ENCODE results near the gene KDM7A.

KDM7A gene

DNA sequence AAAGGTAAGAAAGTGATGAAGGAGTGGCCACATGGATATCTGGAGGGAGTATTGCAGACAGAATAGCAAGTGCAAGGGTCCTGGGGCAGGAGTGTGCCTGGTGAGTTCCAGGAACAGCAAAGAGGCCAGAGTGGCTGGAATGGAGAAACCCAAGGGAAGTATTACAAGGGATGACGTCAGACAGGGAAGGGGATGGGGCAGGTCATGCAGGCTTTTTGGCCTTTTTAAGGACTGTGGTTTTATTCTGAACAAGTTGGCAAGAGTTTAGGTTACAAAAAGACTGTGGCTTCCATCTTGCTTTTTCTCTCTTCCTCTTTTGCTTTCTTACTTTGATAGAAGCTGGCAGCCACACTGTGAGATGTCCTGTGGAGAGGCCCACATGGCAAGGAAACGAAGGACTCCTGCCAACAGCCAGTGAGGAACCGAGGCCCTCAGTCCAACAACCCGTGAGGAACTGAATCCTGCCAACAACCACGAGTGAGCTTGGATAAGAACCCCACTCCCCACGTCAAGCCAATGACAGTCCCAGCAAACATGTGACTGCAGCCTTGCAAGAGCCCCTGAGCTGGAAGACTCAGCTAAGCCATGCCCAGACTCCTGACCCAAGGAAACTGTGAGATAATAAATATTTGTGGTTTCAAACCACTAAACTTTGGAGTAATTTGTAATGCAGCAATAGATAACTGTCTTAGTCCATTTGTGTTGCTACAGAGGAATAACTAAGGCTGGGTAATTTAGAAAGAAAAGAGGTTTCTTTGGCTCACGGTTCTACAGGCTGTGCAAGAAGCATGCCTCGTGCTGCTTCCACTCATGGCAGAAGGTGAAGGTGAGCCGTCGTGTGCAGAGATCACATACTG is 19.8 kb upstream of the KDM7A start:
- Histone ChIP-seq H4K20me1 (no peaks in the 10 kb centered on the region), H3K9me3 (replicated peaks in 1 of 11) (peaks cover 0 to 24% (median 12%) of the 10 kb centered on the region in 11 experiments; a peak in 11 of 22 replicates), H3K4me3 (no peak overlapping the region), H3K4me2 (peak overlapping the region in 4 of 11 experiments; percentile 6 to 31 (median 16); a peak in 3 of 22 replicates), H3K27me3 (no peaks in the 10 kb centered on the region), H3K9ac (no peak overlapping the region), H3K27ac (peak overlapping the region in 2 of 11 experiments; percentile 9 to 38; a peak in 2 of 22 replicates), H3K36me3 (no peaks in the 10 kb centered on the region), H3K4me1 (peaks cover 0 to 26% (median 13%) of the 10 kb centered on the region in 10 experiments; a peak in 12 of 20 replicates)
- no peak for TF ChIP-seq Cebpa-rat (IDR thresholded peaks at IDR 0.05)

DNA sequence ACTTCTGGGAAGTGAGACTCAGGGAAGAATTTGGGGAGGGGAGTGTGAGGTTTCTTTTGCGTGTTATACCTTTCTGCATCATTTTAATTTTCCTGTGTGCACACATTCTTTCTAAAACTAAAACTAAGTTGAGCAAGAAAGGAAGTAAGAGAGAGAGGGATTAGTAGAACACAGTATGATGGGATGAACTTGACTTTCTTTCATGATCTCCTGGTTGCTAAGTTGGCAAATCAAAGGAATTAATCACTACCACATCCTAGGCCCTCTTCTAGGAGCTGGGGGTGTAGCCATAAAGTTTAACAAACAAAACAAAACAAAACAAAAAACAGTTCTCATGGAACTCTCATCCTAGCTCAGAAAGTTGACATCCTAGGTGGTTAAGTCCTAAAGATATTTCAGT is 19.1 kb upstream of the KDM7A start:
- no peak for TF ChIP-seq Cebpa-rat (IDR thresholded peaks at IDR 0.05)
- H3K9me3 ChIP-seq (replicated peaks in 1 of 11): peaks cover 0 to 24% (median 12%) of the 10 kb centered on the region in 11 experiments; a peak in 11 of 22 replicates
- H3K4me1 ChIP-seq: peaks cover 0 to 26% (median 13%) of the 10 kb centered on the region in 10 experiments; a peak in 12 of 20 replicates
- no peak overlapping the region for H3K27ac ChIP-seq
- H3K36me3 ChIP-seq: no peaks in the 10 kb centered on the region
- H3K4me2 ChIP-seq: peak overlapping the region in 3 of 11 experiments; percentile 6 to 18 (median 13); a peak in 2 of 22 replicates
- no peak overlapping the region for H3K9ac ChIP-seq
- no peaks in the 10 kb centered on the region for H3K27me3 ChIP-seq
- H3K4me3 ChIP-seq: no peak overlapping the region
- no peaks in the 10 kb centered on the region for H4K20me1 ChIP-seq

DNA sequence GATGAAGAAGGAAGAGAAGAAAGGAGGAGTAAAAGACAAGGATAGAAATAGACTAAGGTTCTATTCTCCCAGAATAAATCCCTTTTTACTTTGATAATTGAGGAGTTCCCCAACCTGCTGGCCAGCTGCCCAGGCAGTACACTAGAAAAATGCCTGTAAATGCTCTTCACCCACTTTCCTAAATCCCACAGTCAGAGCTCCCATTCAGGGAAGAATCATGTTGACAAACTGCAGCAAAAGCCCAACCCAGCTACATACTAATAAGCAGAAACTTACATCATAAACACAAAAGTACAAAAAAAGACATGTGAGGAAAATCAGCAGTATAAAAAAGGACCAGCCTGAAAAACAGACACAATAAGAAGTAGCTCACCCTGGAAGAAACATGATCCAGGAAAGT is 15.8 kb upstream of the KDM7A start:
- Histone ChIP-seq H3K4me1 (peaks cover 0 to 26% (median 13%) of the 10 kb centered on the region in 10 experiments; a peak in 13 of 20 replicates), H3K4me2 (0 out of 22 replicates have a peak overlapping the region, but pooled peaks of 2 of the 11 experiments have one; percentile 2 to 6), H4K20me1 (no peaks in the 10 kb centered on the region), H3K9ac (no peak overlapping the region), H3K27me3 (no peaks in the 10 kb centered on the region), H3K27ac (no peak overlapping the region), H3K9me3 (replicated peaks in 1 of 11) (peaks cover 0 to 24% (median 12%) of the 10 kb centered on the region in 11 experiments; a peak in 11 of 22 replicates), H3K4me3 (no peak overlapping the region), H3K36me3 (no peaks in the 10 kb centered on the region)
- TF ChIP-seq Cebpa-rat (IDR thresholded peaks at IDR 0.05): no peak

DNA sequence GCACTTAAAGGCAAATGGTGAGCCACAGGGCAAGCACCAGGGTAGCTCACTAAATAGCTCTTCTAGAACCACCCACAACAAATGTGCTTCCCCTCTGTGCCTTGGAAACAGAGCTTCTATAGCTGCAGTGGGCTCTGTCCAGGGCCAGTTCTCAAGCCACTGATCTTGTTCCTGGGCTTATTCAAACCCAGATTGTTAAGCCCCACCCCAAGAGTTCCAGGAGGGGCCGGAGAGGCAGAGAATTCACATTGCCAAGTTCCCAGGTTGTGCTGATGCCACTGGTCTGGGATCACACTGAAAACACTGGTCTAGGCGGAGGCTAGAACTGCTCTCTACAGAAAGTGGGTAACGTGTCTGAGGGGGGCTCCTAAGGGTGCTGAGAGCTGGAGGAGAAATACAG is 15.4 kb upstream of the KDM7A start:
- H3K9me3 ChIP-seq (replicated peaks in 1 of 11): peaks cover 0 to 22% (median 11%) of the 10 kb centered on the region in 11 experiments; a peak in 11 of 22 replicates
- no peak overlapping the region for H3K4me3 ChIP-seq
- H3K27me3 ChIP-seq: no peaks in the 10 kb centered on the region
- H3K9ac ChIP-seq: no peak overlapping the region
- H3K27ac ChIP-seq: no peak overlapping the region
- H3K4me1 ChIP-seq: peaks cover 0 to 26% (median 13%) of the 10 kb centered on the region in 10 experiments; a peak in 13 of 20 replicates
- H4K20me1 ChIP-seq: no peaks in the 10 kb centered on the region
- no peak for TF ChIP-seq Cebpa-rat (IDR thresholded peaks at IDR 0.05)
- peak overlapping the region in 2 of 11 experiments; percentile 2 to 6; a peak in 1 of 22 replicates for H3K4me2 ChIP-seq
- no peaks in the 10 kb centered on the region for H3K36me3 ChIP-seq

DNA sequence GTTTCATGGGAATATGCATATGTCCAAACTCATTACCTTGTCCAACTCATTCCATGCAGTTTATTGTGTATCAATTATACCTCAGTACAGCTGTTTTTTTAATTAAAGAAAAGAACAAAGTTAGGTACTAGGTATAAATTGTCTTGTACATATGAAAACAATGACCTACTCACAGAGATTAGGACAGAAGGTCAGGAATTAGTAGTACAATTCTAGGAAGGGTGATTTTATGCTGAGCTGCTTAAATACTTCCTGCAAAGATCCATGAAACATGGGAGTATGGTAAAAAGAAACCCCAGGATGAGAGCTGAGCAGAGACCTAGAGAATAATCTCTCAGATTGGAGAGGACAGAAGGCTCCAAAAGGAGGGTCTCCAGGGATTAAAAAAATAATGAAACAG is 13.8 kb upstream of the KDM7A start:
- Histone ChIP-seq H3K4me1 (peaks cover 0 to 14% (median 6%) of the 10 kb centered on the region in 10 experiments; a peak in 11 of 20 replicates), H4K20me1 (no peaks in the 10 kb centered on the region), H3K9ac (no peak overlapping the region), H3K27me3 (no peaks in the 10 kb centered on the region), H3K4me3 (no peak overlapping the region), H3K36me3 (no peaks in the 10 kb centered on the region), H3K4me2 (no peak overlapping the region), H3K27ac (no peak overlapping the region), H3K9me3 (replicated peaks in 1 of 11) (peaks cover 0 to 6% (median 0%) of the 10 kb centered on the region in 11 experiments; a peak in 3 of 22 replicates)
- TF ChIP-seq Cebpa-rat (IDR thresholded peaks at IDR 0.05): no peak

DNA sequence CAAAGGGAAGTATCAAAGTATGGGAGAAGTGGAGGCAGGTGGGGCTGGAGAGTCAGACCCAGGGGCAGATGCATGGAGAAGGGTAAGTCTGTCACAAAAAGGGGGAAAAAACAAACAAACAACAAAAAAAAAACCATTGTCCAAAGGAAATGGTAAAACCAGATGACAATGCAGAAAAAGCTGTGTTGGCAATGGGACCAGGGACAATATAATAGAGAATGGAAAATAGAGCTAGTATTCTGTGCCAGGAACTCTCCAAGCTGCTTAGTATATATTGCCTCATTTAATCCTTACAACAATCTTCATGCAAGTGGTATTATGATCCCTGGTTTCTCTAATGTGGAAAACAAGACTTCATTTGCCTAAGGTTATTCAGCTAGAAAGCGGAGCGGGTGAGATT is 13.1 kb upstream of the KDM7A start:
- no peaks in the 10 kb centered on the region for H3K27me3 ChIP-seq
- no peaks in the 10 kb centered on the region for H4K20me1 ChIP-seq
- no peak for TF ChIP-seq Cebpa-rat (IDR thresholded peaks at IDR 0.05)
- H3K27ac ChIP-seq: no peak overlapping the region
- no peak overlapping the region for H3K9ac ChIP-seq
- H3K36me3 ChIP-seq: no peaks in the 10 kb centered on the region
- no peak overlapping the region for H3K4me3 ChIP-seq
- H3K4me2 ChIP-seq: peak overlapping the region in 1 of 11 experiments; percentile 11; a peak in 1 of 22 replicates
- no peaks in the 10 kb centered on the region for H3K9me3 ChIP-seq (replicated peaks in 1 of 11)
- H3K4me1 ChIP-seq: peaks cover 0 to 11% (median 2%) of the 10 kb centered on the region in 10 experiments; a peak in 10 of 20 replicates

DNA sequence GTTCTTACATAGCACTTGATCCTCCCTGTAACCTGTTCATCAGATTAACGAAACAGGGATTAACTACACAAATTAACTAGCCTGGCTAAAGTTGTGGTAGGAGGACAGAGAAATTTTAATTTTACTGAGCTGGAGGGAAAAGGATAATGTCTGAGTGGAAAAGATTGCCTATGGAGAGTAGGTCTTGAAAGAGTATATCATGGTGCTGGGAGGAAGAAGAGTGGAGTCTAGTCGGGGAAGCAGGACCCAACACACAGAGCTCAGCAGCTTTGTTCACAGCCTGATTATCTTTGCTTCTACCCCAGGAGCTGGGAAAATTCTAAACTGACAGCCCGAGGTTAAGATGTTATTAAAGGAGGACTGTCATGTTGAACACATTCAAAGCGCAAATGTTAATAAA is 6.1 kb upstream of the KDM7A start:
- Histone ChIP-seq H3K9me3 (replicated peaks in 1 of 11) (peaks cover 0 to 15% (median 0%) of the 10 kb centered on the region in 11 experiments; a peak in 10 of 22 replicates), H3K27me3 (peaks cover 0 to 4% (median 0%) of the 10 kb centered on the region in 11 experiments; a peak in 1 of 22 replicates), H3K4me1 (peaks cover 5 to 21% (median 11%) of the 10 kb centered on the region in 10 experiments; a peak in 19 of 20 replicates), H3K9ac (no peak overlapping the region), H3K4me3 (no peak overlapping the region), H4K20me1 (no peaks in the 10 kb centered on the region), H3K27ac (no peak overlapping the region), H3K36me3 (no peaks in the 10 kb centered on the region; a peak in 1 of 22 replicates), H3K4me2 (no peak overlapping the region)
- TF ChIP-seq Cebpa-rat (IDR thresholded peaks at IDR 0.05): no peak

DNA sequence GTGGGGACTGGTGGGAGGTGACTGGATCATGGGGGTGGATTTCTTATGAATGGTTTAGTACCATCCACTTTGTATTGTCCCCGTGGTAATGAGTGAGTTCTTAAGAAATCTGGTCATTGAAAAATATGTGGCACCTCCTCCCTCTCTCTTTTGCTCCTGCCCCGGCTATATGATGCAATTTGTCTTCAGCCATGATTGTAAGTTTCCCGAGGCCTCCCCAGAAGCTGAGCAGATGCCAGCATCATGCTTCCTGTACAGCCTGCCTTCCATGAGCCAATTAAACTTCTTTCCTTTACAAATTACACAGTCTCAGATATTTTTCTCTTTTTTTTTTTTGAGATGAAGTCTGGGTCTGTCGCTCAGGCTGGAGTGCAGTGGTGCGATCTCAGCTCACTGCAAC is 2.6 kb upstream of the KDM7A start:
- peaks cover 16 to 26% (median 21%) of the 10 kb centered on the region in 10 experiments for H3K4me1 ChIP-seq
- peak overlapping the region in 4 of 10 experiments; percentile 90 to 99 (median 96); a peak in 8 of 20 replicates for H3K4me3 ChIP-seq
- no peak for TF ChIP-seq Cebpa-rat (IDR thresholded peaks at IDR 0.05)
- H3K9me3 ChIP-seq (replicated peaks in 1 of 11): peaks cover 0 to 15% (median 0%) of the 10 kb centered on the region in 11 experiments; a peak in 10 of 22 replicates
- peaks cover 0 to 5% (median 0%) of the 10 kb centered on the region in 11 experiments; a peak in 4 of 22 replicates for H3K36me3 ChIP-seq
- H3K9ac ChIP-seq: peak overlapping the region in 1 of 11 experiments; percentile 100; a peak in 1 of 22 replicates
- peaks cover 5 to 8% (median 7%) of the 10 kb centered on the region in 11 experiments; a peak in 19 of 22 replicates for H4K20me1 ChIP-seq
- H3K27me3 ChIP-seq: peaks cover 0 to 4% (median 0%) of the 10 kb centered on the region in 11 experiments; a peak in 1 of 22 replicates
- peak overlapping the region in 6 of 11 experiments; percentile 87 to 98 (median 90); a peak in 11 of 22 replicates for H3K4me2 ChIP-seq
- peak overlapping the region in 1 of 11 experiments; percentile 100; a peak in 1 of 22 replicates for H3K27ac ChIP-seq
